Measurements from ENCODE around the gene OSBPL8.

DNA sequence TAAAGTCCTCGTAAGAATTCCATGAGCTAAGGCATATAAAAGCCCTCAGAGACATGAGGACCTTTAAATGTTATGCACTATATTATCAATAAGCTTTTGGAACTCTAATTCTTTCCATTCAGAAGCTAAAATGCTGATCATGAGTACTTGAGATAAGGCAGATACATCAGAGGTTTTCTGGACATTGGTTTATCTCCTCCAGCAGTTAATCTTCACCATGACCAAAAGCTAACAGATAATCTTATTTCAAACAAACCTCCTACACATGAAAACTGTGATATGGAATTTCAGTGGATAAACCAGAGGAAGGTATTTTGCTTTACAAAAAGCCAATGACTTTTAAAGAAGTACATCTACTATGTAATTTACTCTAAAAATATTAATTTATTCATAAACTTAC, 113.5 kb downstream of the OSBPL8 start:
- TF ChIP-seq, protein P1, sequence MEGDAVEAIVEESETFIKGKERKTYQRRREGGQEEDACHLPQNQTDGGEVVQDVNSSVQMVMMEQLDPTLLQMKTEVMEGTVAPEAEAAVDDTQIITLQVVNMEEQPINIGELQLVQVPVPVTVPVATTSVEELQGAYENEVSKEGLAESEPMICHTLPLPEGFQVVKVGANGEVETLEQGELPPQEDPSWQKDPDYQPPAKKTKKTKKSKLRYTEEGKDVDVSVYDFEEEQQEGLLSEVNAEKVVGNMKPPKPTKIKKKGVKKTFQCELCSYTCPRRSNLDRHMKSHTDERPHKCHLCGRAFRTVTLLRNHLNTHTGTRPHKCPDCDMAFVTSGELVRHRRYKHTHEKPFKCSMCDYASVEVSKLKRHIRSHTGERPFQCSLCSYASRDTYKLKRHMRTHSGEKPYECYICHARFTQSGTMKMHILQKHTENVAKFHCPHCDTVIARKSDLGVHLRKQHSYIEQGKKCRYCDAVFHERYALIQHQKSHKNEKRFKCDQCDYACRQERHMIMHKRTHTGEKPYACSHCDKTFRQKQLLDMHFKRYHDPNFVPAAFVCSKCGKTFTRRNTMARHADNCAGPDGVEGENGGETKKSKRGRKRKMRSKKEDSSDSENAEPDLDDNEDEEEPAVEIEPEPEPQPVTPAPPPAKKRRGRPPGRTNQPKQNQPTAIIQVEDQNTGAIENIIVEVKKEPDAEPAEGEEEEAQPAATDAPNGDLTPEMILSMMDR (IDR thresholded peaks at IDR 0.05 in 2 of 3, conservative IDR thresholded peaks at IDR 0.05 in 1 of 3; ENCODE audit: control insufficient read depth in 2 of 3, extremely low read depth in 1 of 3, insufficient read depth in 1 of 3, low read depth in 3 of 3, low read length in 3 of 3), result no peak
- TF ChIP-seq CHD4 (IDR thresholded peaks at IDR 0.05), result no peak

Measured in GM12878 (cell line).